HepG2 (cell line): ENCODE data around the gene TMEM63C. TPM values are rescaled to one million over a fixed set of nuclear protein-coding genes. Genes with fewer than 3 reads are reported as not detected.
A peak's percentile ranks its signal among the peaks of the same experiment; 100 is the strongest.

Experiments
- ATAC-seq: fragments of 200-7000 bp; cut with Tn5 transposase; 3 replicates; pipeline ENCODE4 v1.9.1; 2020; ENCODE audit warnings: mild to moderate bottlenecking, moderate library complexity
- BruUV-seq: library from RNA; stranded (reverse); fragments of 400-500 nt; replicated peaks from 2 replicates; lab custom pipeline; 2021; lab: Mats Ljungman, UMichigan
- CTCF ChIA-PET: fragments of 300-600 bp; formaldehyde crosslinking; extraction: SDS; loops from one replicate; lab custom pipeline; 2021; ENCODE audit warnings: low total read pairs, inconsistent platforms, low intra/inter-chr PET ratio; lab: Yijun Ruan, JAX
- POLR2A ChIA-PET: fragments of 350-600 bp; sonication (Branson Sonifier 250); formaldehyde crosslinking; loops from one replicate; lab custom pipeline; 2020; ENCODE audit warnings: antibody characterized with exemption, inconsistent platforms; lab: Yijun Ruan, JAX
- DNase-seq: peaks from one replicate; pipeline ENCODE4 v3.0.0-alpha.2; 2015; ENCODE audit warnings: low spot score
- FAIRE-seq: peaks from 3 replicates; lab custom pipeline; 2011; peaks lifted over from hg19 to GRCh38; lab: Jason Lieb, UNC
- H2AFZ ChIP-seq: one replicate; pipeline ENCODE4 v1.6.1; 2011; ENCODE audit warnings: low read length, inconsistent platforms
- H3K27ac ChIP-seq: fragments of 300-600 bp; 3 replicates; pipeline ENCODE4 v1.8.0; 2011; ENCODE audit warnings: mixed run types, mild to moderate bottlenecking, mixed read lengths, low read length, inconsistent platforms; ENCODE audit not compliant: insufficient read depth; ENCODE audit errors: extremely low read length
- H3K27me3 ChIP-seq, 2 experiments: fragments of 200-600 bp in 1 of 2; 2 replicates in 1 of 2; 3 replicates in 1 of 2; pipeline versions ENCODE4 v1.6.0 to v1.8.0; 2011; ENCODE audit warnings: low read length in 2 of 2, mild to moderate bottlenecking in 2 of 2, moderate library complexity in 2 of 2, inconsistent platforms in 1 of 2; ENCODE audit not compliant: insufficient read depth in 2 of 2, control insufficient read depth in 1 of 2
- H3K36me3 ChIP-seq, 2 experiments: fragments of 200-600 bp in 1 of 2; replicated peaks in 1 of 2; 2 replicates in 1 of 2; 3 replicates in 1 of 2; pipeline versions ENCODE4 v1.5.1 to v1.8.0; 2011; ENCODE audit warnings: low read length in 2 of 2, inconsistent platforms in 1 of 2; ENCODE audit not compliant: insufficient read depth in 2 of 2, control insufficient read depth in 1 of 2
- H3K4me1 ChIP-seq: 2 replicates; pipeline ENCODE4 v1.5.1; 2012; ENCODE audit warnings: low read length, inconsistent platforms; ENCODE audit not compliant: insufficient read depth
- H3K4me2 ChIP-seq: 2 replicates; pipeline ENCODE4 v1.6.0; 2011; ENCODE audit warnings: low read depth, low read length, inconsistent platforms
- H3K4me3 ChIP-seq, 3 experiments: fragments of 200-600 bp in 1 of 3; sonication (generic), shearing (Covaris generic) in 1 of 3; replicated peaks in 1 of 3; 2 replicates each; pipeline ENCODE4 v1.5.1; 2011 to 2016; ENCODE audit warnings: low read length in 3 of 3, inconsistent platforms in 2 of 3, low read depth in 2 of 3, mild to moderate bottlenecking in 2 of 3, control low read depth in 1 of 3, mixed read lengths in 1 of 3; ENCODE audit not compliant: insufficient read depth in 1 of 3
- H3K79me2 ChIP-seq: one replicate; pipeline ENCODE4 v1.6.1; 2011; ENCODE audit warnings: low read length, inconsistent platforms; ENCODE audit not compliant: insufficient read depth
- H3K9ac ChIP-seq: 2 replicates; pipeline ENCODE4 v1.6.0; 2011; ENCODE audit warnings: mild to moderate bottlenecking, low read depth, low read length, inconsistent platforms; ENCODE audit not compliant: insufficient read depth
- H3K9me3 ChIP-seq: 2 replicates; pipeline ENCODE4 v1.5.1; 2012; ENCODE audit warnings: mild to moderate bottlenecking, low read length
- H4K20me1 ChIP-seq: 2 replicates; pipeline ENCODE4 v1.6.0; 2011; ENCODE audit warnings: inconsistent platforms, mild to moderate bottlenecking, low read length, moderate library complexity; ENCODE audit not compliant: insufficient read depth
- HNRNPH1 ChIP-seq: fragments of 200-400 bp; formaldehyde crosslinking; optimal IDR thresholded peaks from 2 replicates; pipeline ENCODE3; 2017; ENCODE audit warnings: mild to moderate bottlenecking, low read depth, low read length
- KLF9 ChIP-seq: IDR thresholded peaks from 2 replicates; pipeline ENCODE4 v1.6.1; 2016; ENCODE audit warnings: low read depth
- REXO4 ChIP-seq: sonication (generic); formaldehyde crosslinking; IDR thresholded peaks from 2 replicates; pipeline ENCODE4 v1.8.0; 2022; ENCODE audit warnings: missing genetic modification reagents, mild to moderate bottlenecking, borderline replicate concordance
- RXRB ChIP-seq: IDR thresholded peaks from 2 replicates; pipeline ENCODE4 v1.6.1; 2016; ENCODE audit warnings: borderline replicate concordance, missing genetic modification reagents, missing compliant biosample characterization
- SSRP1 ChIP-seq: IDR thresholded peaks from 2 replicates; pipeline ENCODE4 v1.6.1; 2016; ENCODE audit warnings: control low read depth
- STAG1 ChIP-seq: sonication (generic); formaldehyde crosslinking; IDR thresholded peaks from 2 replicates; pipeline ENCODE4 v1.4.0; 2020; ENCODE audit warnings: missing genetic modification reagents
- TRIM24 ChIP-seq: sonication (generic); formaldehyde crosslinking; IDR thresholded peaks from 2 replicates; pipeline ENCODE4 v1.8.0; 2022; ENCODE audit warnings: mild to moderate bottlenecking, missing genetic modification reagents
- ZNF12 ChIP-seq: sonication (generic); formaldehyde crosslinking; IDR thresholded peaks from 2 replicates; pipeline ENCODE4 v1.5.0; 2020; ENCODE audit warnings: missing genetic modification reagents
- WGBS: methylation state at CpG from one replicate; pipeline ENCODE4 v1.1.6; 2017; ENCODE audit warnings: low lambda C conversion rate; 5-methylcytosine and 5-hydroxymethylcytosine counted together
- in situ Hi-C: cut with HindIII; loops from 2 replicates; pipeline ENCODE4 v1.10.0; 2017; ENCODE audit warnings: low pct_unique_long_range_greater_than_20kb; ENCODE audit not compliant: extremely low pct_ligation_motif_present
- intact Hi-C: fragments of 100-400 bp; cut with micrococcal nuclease; formaldehyde crosslinking; loops from one replicate; pipeline ENCODE4 v1.10.0; 2022; ENCODE audit not compliant: unreplicated experiment
- polyA plus RNA-seq, 8 experiments: library from polyadenylated mRNA; depleted of rRNA in 3 of 8; stranded (reverse) in 7 of 8; unstranded in 1 of 8; fragments of >200 nt; fragmentation: Illumina TruSeq in 4 of 8; extraction: Trizol in 4 of 8; gene quantifications; 2 replicates each; pipeline versions ENCODE4 v1.2.1 to v1.2.3, GENCODE V29; 2011 to 2016; ENCODE audit warnings: low read depth in 4 of 8, missing spikeins in 1 of 8, mixed read lengths in 1 of 8; ENCODE audit not compliant: insufficient read depth in 1 of 8
- total RNA-seq, 5 experiments: library from RNA; depleted of rRNA; stranded (reverse); fragments of >200 nt; fragmentation: Illumina TruSeq; extraction: Trizol; gene quantifications; 2 replicates each; pipeline ENCODE4 v1.2.3, GENCODE V29; 2016; ENCODE audit warnings: low read depth in 1 of 5
- TF ChIP-seq, protein P1 (sequence below): sonication (generic); formaldehyde crosslinking; IDR thresholded peaks from 2 replicates; pipeline ENCODE4 v1.4.0; 2020; ENCODE audit warnings: missing genetic modification reagents
- TF ChIP-seq, protein P2 (sequence below): IDR thresholded peaks from 2 replicates; pipeline ENCODE4 v1.6.1; 2016; ENCODE audit warnings: low read depth, borderline replicate concordance

The TMEM63C gene
- total and polyA plus RNA-seq, 2 of the 13 experiments (the other 11 are each of a cell fraction or from before 2014, with no cell fraction given) = 0.17 to 0.27 TPM

GRCh38 chr14:77206877-77207389, 25.3 kb downstream of the TMEM63C start:
- H3K4me1 ChIP-seq = no peaks in the 10 kb centered on the region
- H3K27me3 ChIP-seq = no peaks in the 10 kb centered on the region
- H4K20me1 ChIP-seq = peaks cover 3% of the 10 kb centered on the region; the same call in 1 of the 2 replicates
- H3K79me2 ChIP-seq = no peaks in the 10 kb centered on the region
- H3K4me3 ChIP-seq = no peak overlapping the region
- WGBS = 6% methylated on average over 2 of the region's 2 CpGs
- BruUV-seq = no TSS peak
- H3K9me3 ChIP-seq = no peaks in the 10 kb centered on the region
- ATAC-seq (no peak), DNase-seq (no peak), FAIRE-seq (no peak)
- H3K27ac ChIP-seq = no peak overlapping the region
- TF ChIP-seq STAG1 (CRISPR knock-in tag) (0 out of 2 replicates have a peak, but pooled peaks have one; percentile 6), ZNF12 (no peak)
- no peak overlapping the region for H3K4me2 ChIP-seq
- ChIA-PET POLR2A (interaction anchor here (0.6 kb wide), 1 partner anchor 40 kb away, joined by 5 read pairs; no protein-coding TSS in a partner anchor), CTCF (no interaction called here)
- H2AFZ ChIP-seq = no peak overlapping the region
- in situ Hi-C loops (loop anchor here (5.0 kb wide), 1 partner anchor 65 kb away; the partner anchor contains the start of gene ZDHHC22), intact Hi-C loops (no loop called here)
- H3K9ac ChIP-seq = no peak overlapping the region
- H3K36me3 ChIP-seq = no peaks in the 10 kb centered on the region

- 25% methylated on average over 8 of the region's 10 CpGs for WGBS
- POLR2A ChIA-PET = no interaction called here
- H3K4me1 ChIP-seq = no peaks in the 10 kb centered on the region
- H3K9ac ChIP-seq = no peak overlapping the region
- H2AFZ ChIP-seq = no peak overlapping the region
- CTCF ChIA-PET = no interaction called here
- H3K79me2 ChIP-seq = no peaks in the 10 kb centered on the region
- FAIRE-seq = no peak
- H3K9me3 ChIP-seq = no peaks in the 10 kb centered on the region
- H3K4me3 ChIP-seq = no peak overlapping the region
- no peaks in the 10 kb centered on the region for H3K27me3 ChIP-seq
- H4K20me1 ChIP-seq = peaks cover 3% of the 10 kb centered on the region; the same call in 1 of the 2 replicates
- peak; percentile 79 for ATAC-seq
- no peak overlapping the region for H3K4me2 ChIP-seq
- no peaks in the 10 kb centered on the region for H3K36me3 ChIP-seq
- in situ Hi-C loops = loop anchor here (5.0 kb wide), 1 partner anchor 66 kb away; the partner anchor contains the start of gene ZDHHC22
- BruUV-seq = no TSS peak
- intact Hi-C loops = no loop called here
- H3K27ac ChIP-seq = no peak overlapping the region
- peak; percentile 32 for DNase-seq
- TF ChIP-seq, protein P1, sequence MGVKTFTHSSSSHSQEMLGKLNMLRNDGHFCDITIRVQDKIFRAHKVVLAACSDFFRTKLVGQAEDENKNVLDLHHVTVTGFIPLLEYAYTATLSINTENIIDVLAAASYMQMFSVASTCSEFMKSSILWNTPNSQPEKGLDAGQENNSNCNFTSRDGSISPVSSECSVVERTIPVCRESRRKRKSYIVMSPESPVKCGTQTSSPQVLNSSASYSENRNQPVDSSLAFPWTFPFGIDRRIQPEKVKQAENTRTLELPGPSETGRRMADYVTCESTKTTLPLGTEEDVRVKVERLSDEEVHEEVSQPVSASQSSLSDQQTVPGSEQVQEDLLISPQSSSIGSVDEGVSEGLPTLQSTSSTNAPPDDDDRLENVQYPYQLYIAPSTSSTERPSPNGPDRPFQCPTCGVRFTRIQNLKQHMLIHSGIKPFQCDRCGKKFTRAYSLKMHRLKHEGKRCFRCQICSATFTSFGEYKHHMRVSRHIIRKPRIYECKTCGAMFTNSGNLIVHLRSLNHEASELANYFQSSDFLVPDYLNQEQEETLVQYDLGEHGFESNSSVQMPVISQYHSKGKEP (CRISPR knock-in tag) = peak; percentile 97
- TF ChIP-seq HNRNPH1 (no peak), KLF9 (0 out of 2 replicates have a peak, but pooled peaks have one; percentile 43), RXRB (CRISPR knock-in tag) (peak; percentile 75), SSRP1 (CRISPR knock-in tag) (no peak), TRIM24 (CRISPR knock-in tag) (no peak), REXO4 (CRISPR knock-in tag) (no peak)
- TF ChIP-seq, protein P2, sequence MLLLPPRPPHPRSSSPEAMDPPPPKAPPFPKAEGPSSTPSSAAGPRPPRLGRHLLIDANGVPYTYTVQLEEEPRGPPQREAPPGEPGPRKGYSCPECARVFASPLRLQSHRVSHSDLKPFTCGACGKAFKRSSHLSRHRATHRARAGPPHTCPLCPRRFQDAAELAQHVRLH (CRISPR knock-in tag) = peak; percentile 95
These were observed 26.8 kb downstream of the TMEM63C start for GRCh38 chr14:77208291-77208978.
